ENCODE results near the gene IL10. TPM values are rescaled to one million over a fixed set of nuclear protein-coding genes. Genes with fewer than 3 reads are reported as not detected.

Gene IL10
- total RNA-seq, 1 donor from 2014 or later: 3.4 TPM

DNA sequence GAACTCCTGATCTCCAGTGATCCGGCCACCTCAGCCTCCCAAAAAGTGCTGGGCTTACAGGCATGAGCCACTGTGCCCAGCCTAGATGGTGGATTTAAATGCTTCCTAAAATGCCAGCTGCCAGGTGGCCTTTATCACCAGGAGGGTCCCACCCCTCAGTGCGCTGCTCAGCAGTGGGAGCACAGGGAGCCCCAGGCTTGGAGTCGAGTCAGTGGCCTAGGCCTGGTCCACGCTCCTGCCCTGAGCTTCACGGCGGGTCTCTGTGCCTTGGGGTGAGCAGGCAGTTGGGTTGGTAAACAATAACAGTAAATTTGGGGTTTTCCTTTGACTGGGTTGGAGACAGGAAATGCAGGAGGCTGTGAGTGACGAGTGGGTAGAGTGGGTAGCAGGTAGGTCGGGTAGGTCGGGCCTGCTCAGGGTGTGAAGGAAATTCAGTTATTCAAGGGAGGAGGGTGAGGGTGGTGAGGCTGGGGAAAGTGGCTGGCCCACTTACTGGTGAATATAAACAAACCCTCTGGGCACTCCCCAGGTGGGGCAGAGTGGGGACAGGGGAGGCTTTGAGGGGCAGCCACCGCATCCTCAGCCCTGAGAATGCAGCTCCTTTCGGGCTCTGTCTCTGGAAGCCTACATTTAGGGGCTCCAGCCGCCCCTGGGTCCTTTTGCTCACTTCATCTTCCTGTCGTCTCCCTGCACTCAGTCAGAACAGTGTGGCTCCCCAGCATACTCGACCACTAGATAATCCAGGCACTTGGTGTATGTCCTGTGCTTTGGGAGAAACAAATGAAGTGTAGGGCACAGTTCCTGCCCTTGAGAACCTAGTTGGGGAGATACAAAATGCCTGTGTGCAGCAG, 35.2 kb downstream of the IL10 start:
- Mint-ChIP-seq H3K27me3 (no peaks in the 10 kb centered on the region), H3K9me3 (no peaks in the 10 kb centered on the region), H3K4me1 (peaks cover 67% of the 10 kb centered on the region), H3K4me3 (no peak overlapping the region), H3K27ac (peak overlapping the region; percentile 83), H3K36me3 (ENCODE audit: low read depth) (peaks cover 35% of the 10 kb centered on the region)
- CTCF ChIA-PET: interaction anchor here (0.7 to 7.6 kb wide), 11 partner anchors 10 to 195 kb away, joined by 3 to 252 read pairs (median 4); partner anchors contain the start of genes IL19 and IL20
- POLR2A ChIA-PET: interaction anchor here (0.6 to 2.6 kb wide), 4 partner anchors 49 to 184 kb away, joined by 3 to 18 read pairs (median 6); no protein-coding TSS in a partner anchor
- intact Hi-C loops (cut with micrococcal nuclease): no loop called here
- DNase-seq (no peak), ATAC-seq (ENCODE audit: low read depth) (no peak)
- TF ChIP-seq, protein P1, sequence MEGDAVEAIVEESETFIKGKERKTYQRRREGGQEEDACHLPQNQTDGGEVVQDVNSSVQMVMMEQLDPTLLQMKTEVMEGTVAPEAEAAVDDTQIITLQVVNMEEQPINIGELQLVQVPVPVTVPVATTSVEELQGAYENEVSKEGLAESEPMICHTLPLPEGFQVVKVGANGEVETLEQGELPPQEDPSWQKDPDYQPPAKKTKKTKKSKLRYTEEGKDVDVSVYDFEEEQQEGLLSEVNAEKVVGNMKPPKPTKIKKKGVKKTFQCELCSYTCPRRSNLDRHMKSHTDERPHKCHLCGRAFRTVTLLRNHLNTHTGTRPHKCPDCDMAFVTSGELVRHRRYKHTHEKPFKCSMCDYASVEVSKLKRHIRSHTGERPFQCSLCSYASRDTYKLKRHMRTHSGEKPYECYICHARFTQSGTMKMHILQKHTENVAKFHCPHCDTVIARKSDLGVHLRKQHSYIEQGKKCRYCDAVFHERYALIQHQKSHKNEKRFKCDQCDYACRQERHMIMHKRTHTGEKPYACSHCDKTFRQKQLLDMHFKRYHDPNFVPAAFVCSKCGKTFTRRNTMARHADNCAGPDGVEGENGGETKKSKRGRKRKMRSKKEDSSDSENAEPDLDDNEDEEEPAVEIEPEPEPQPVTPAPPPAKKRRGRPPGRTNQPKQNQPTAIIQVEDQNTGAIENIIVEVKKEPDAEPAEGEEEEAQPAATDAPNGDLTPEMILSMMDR (IDR thresholded peaks at IDR 0.05): no peak

- POLR2A ChIA-PET: interaction anchor here (0.9 to 2.6 kb wide), 8 partner anchors 34 to 247 kb away, joined by 3 to 18 read pairs (median 6); partner anchors contain the start of gene IL19
- intact Hi-C loops (cut with micrococcal nuclease): loop anchor here (2.0 kb wide), 1 partner anchor 121 kb away; no protein-coding TSS in a partner anchor
Measured at GRCh38 chr1:206735553-206736031, 36.7 kb downstream of the IL10 start.

GRCh38 chr1:206734499-206735142, 37.7 kb downstream of the IL10 start:
- Mint-ChIP-seq H3K9me3 (no peaks in the 10 kb centered on the region), H3K27ac (peak overlapping the region; percentile 24), H3K4me1 (peaks cover 43% of the 10 kb centered on the region), H3K4me3 (no peak overlapping the region), H3K27me3 (no peaks in the 10 kb centered on the region), H3K36me3 (ENCODE audit: low read depth) (peaks cover 57% of the 10 kb centered on the region)
- ChIA-PET POLR2A (interaction anchor here (0.6 to 2.6 kb wide), 13 partner anchors 35 to 248 kb away, joined by 3 to 18 read pairs (median 4); partner anchors contain the start of gene IL19), CTCF (interaction anchor here (0.6 to 7.6 kb wide), 49 partner anchors 8 to 247 kb away, joined by 3 to 252 read pairs (median 5); partner anchors contain the start of genes DYRK3, FCMR, IL19 and IL20)
- TF ChIP-seq, protein P1 (IDR thresholded peaks at IDR 0.05): peak; percentile 41
- DNase-seq: peak; percentile 74
- ATAC-seq (ENCODE audit: low read depth): peak; percentile 69
- intact Hi-C loops (cut with micrococcal nuclease): loop anchor here (1.0 to 2.0 kb wide), 6 partner anchors 74 to 248 kb away; partner anchors contain the start of gene IL20

More at GRCh38 chr1:206735553-206736031, 36.7 kb downstream of the IL10 start:
- CTCF ChIA-PET: interaction anchor here (1.0 to 7.6 kb wide), 22 partner anchors 33 to 246 kb away, joined by 3 to 252 read pairs (median 9); partner anchors contain the start of genes DYRK3 and IL19
- DNase-seq: no peak
- Mint-ChIP-seq H3K9me3 (no peaks in the 10 kb centered on the region), H3K4me1 (peaks cover 51% of the 10 kb centered on the region), H3K36me3 (ENCODE audit: low read depth) (peaks cover 48% of the 10 kb centered on the region), H3K4me3 (no peak overlapping the region), H3K27me3 (no peaks in the 10 kb centered on the region), H3K27ac (no peak overlapping the region)
- no peak for ATAC-seq (ENCODE audit: low read depth)
- TF ChIP-seq, protein P1 (IDR thresholded peaks at IDR 0.05): no peak

- Mint-ChIP-seq H3K4me3 (no peak overlapping the region), H3K27me3 (no peaks in the 10 kb centered on the region), H3K27ac (no peak overlapping the region), H3K9me3 (no peaks in the 10 kb centered on the region), H3K4me1 (peaks cover 31% of the 10 kb centered on the region), H3K36me3 (ENCODE audit: low read depth) (peaks cover 68% of the 10 kb centered on the region)
- intact Hi-C loops (cut with micrococcal nuclease): no loop called here
- no peak for ATAC-seq (ENCODE audit: low read depth)
- no peak for DNase-seq
- ChIA-PET POLR2A (interaction anchor here (1.3 kb wide), 1 partner anchor 179 kb away, joined by 4 read pairs; no protein-coding TSS in a partner anchor), CTCF (interaction anchor here (2.2 to 7.6 kb wide), 7 partner anchors 35 to 249 kb away, joined by 14 to 252 read pairs (median 49); partner anchors contain the start of gene IL19)
- TF ChIP-seq, protein P1 (IDR thresholded peaks at IDR 0.05): no peak
Measured at GRCh38 chr1:206732992-206733391, 39.3 kb downstream of the IL10 start.

All from activated B cell treated with CpG ODN at 0.5 μM for 24 hours (primary cell).